Measurements from ENCODE around the gene CLEC4F.
"Not testable (repeated sequence)": the region's sequence is repeated elsewhere in the genome, so short reads cannot be mapped to it uniquely, and the experiment has no call there.

The CLEC4F gene

DNA sequence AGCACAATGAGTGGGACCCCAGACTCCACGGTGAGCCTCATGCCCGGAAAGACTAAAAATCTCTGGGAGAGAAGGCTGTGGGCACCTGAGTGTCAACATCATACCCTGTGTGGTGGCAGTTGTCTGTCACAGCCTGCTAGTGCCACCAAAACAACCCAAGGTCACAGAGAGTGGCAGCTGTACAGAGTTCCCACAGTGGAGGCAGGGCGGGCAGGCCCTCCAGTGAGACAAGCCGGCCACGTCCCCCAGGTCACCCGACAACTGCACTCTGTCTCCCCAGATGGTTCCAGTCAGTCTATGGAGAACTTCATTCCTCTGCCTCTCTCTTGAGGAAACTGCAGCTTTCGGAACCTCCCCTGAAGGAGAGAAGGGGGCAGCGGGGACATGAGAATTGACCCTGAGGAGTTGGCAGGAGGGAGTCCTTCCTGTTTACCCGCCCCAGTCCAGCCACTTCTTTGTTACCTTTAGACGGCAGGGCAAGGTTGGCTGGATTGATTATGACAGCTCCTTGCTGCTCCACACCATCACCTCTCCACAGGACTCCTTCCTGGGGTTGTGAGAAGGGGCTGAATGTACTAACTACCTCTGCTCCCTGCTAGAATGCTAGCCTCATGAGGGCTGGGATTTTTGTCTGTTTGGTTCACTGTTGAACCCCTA, 18.7 kb downstream of the CLEC4F start:
- DNase-seq (ENCODE audit: low read depth), result no peak
- TF ChIP-seq, protein P1, sequence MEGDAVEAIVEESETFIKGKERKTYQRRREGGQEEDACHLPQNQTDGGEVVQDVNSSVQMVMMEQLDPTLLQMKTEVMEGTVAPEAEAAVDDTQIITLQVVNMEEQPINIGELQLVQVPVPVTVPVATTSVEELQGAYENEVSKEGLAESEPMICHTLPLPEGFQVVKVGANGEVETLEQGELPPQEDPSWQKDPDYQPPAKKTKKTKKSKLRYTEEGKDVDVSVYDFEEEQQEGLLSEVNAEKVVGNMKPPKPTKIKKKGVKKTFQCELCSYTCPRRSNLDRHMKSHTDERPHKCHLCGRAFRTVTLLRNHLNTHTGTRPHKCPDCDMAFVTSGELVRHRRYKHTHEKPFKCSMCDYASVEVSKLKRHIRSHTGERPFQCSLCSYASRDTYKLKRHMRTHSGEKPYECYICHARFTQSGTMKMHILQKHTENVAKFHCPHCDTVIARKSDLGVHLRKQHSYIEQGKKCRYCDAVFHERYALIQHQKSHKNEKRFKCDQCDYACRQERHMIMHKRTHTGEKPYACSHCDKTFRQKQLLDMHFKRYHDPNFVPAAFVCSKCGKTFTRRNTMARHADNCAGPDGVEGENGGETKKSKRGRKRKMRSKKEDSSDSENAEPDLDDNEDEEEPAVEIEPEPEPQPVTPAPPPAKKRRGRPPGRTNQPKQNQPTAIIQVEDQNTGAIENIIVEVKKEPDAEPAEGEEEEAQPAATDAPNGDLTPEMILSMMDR (IDR thresholded peaks at IDR 0.05; ENCODE audit: control insufficient read depth, extremely low read depth, insufficient read depth), result no peak
- no peak overlapping the region for H3K4me3 ChIP-seq (ENCODE audit: low read depth, low read length)

DNA sequence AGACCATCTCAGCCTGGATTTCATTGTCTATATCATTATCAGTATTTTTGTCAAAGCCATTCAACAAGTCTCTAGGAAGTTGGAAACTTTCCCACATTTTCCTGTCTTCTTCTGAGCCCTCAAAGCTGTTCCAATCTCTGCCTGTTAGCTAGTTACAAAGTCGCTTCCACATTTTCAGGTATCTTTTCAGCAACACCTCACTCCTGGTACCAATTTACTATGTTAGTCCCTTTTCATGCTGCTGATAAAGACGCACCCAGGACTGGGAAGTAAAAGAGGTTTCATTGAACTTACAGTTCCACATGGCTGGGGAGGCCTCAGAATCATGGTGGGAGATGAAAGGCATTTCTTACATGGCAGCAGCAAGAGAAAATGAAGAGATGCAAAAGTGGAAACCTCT, 20.7 kb downstream of the CLEC4F start:
- H3K4me3 ChIP-seq (ENCODE audit: low read depth, low read length), result no peak overlapping the region
- no peak for DNase-seq (ENCODE audit: low read depth)
- TF ChIP-seq, protein P1 (IDR thresholded peaks at IDR 0.05; ENCODE audit: control insufficient read depth, extremely low read depth, insufficient read depth), result no peak

DNA sequence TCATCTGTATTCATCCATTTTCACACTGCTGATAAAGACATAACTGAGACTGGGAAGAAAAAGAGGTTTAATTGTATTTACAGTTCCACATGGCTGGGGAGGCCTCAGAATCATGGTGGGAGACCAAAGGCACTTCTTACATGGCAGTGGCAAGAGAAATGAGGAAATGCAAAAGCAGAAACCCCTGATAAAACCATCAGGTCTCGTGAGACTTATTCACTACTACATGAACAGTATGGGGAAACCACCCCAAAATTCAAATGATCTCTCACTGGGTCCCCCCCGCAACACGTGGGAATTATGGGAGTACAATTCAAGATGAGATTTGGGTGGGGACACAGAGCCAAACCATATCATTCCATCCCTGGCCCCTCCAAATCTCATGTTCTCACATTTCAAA, 22.4 kb downstream of the CLEC4F start:
- not testable (repeated sequence) for DNase-seq (ENCODE audit: low read depth); H3K4me3 ChIP-seq (ENCODE audit: low read depth, low read length)

DNA sequence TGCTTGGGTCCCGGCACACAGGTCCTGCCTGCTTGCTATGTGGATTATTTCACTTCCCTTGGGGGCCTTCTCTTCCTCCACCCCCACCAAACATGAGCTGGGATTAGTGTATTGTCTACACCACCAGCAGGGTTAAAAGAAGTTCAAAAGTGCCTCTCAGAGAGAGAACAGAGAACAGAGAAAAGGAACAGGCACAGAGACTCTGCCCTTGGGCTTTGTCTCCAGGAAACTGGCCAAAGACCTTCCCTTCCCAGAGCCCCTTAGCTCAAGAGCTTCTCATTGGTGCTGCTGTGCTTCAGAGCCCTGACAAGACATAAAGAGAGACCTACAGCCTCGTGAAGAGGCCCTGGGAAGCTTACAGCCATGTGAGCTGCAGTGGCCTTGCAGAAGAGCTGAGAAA, 22.9 kb downstream of the CLEC4F start:
- TF ChIP-seq, protein P1 (IDR thresholded peaks at IDR 0.05; ENCODE audit: control insufficient read depth, extremely low read depth, insufficient read depth), result no peak
- no peak for DNase-seq (ENCODE audit: low read depth)

DNA sequence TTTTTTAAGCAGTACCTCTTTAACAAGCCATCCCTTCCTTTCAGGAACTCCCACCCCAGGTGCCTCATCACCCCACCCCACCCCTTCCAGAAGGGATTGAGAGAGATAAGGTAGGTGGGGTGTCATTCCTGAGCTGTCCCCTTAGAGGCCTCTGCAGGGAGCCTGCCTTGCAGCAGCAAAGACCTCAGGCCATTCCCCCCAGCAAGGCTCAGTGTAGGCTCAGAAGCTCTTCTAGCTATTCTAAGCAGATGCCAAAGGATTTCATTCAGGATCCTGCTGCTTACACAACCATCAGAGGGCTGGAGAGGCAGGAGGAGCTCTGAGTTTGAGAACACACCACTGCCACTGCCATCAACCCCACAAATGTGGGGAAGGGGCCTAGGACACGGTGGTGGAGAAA, 24.1 kb downstream of the CLEC4F start:
- no peak for DNase-seq (ENCODE audit: low read depth)
- no peak overlapping the region for H3K4me3 ChIP-seq (ENCODE audit: low read depth, low read length)
- TF ChIP-seq, protein P1 (IDR thresholded peaks at IDR 0.05; ENCODE audit: control insufficient read depth, extremely low read depth, insufficient read depth), result no peak

More for the DNA sequence above, 22.9 kb downstream of the CLEC4F start:
- H3K4me3 ChIP-seq (ENCODE audit: low read depth, low read length), result no peak overlapping the region

DNA sequence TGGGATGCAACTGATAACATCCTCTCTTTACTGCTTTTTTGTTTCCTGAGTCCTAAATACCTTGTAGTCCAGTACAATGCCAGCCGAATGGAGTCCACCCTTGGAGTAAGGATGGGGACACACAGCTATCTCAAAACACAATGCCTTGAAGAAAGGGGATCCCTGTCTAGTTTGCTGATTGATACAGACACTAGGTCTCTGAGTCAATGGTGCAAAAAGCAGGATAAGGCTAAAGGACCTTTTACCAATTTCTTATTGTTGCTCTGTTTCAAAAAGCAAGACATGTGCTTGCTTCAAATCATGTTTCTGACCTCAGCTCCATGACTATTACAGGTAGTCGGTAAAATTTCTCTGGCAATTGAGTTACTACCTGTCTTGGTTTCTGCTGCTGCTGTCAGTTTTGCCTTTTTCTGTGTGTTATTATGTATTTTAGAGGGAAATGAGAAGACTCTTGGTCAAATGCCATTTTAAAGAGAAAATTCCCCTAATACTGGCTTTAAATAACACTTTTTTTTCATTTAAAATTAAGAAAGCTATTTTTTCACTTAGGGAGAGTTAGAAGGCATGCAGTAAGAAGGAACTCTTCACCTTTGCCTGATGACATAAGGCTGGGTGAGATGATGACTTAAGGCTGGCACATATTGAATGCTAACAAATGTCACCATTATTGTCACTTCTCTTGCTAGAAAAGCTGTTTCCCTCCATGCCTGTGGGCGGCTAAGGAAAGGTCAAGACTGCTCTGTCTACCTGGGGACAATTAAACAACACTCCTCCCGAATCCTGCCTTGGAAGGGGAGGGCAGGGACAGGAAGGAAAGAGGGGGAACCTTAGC, 25.0 kb downstream of the CLEC4F start:
- TF ChIP-seq, protein P1 (IDR thresholded peaks at IDR 0.05; ENCODE audit: control insufficient read depth, extremely low read depth, insufficient read depth), result no peak
- no peak overlapping the region for H3K4me3 ChIP-seq (ENCODE audit: low read depth, low read length)
- DNase-seq (ENCODE audit: low read depth), result no peak

DNA sequence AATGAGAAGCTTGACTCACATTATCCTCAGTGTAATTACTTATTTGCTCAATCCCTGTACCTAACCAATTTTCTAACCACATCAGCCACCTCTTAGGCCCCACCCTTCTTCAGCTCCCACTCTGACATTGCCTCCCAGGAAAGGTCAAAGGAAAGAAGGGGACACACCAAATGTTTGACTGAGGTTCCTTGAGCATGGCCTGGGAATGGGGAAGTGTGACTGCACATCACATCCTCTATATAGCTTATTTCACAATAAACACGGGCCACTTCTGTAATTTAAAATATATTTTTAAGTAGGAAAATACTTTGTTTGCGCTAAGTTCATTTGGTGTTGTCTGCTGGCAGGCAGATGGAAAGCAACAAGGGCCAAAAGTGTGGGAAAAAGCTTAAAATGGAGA, 26.9 kb downstream of the CLEC4F start:
- TF ChIP-seq, protein P1 (IDR thresholded peaks at IDR 0.05; ENCODE audit: control insufficient read depth, extremely low read depth, insufficient read depth), result no peak
- no peak overlapping the region for H3K4me3 ChIP-seq (ENCODE audit: low read depth, low read length)
- DNase-seq (ENCODE audit: low read depth), result no peak
